Stomach smooth muscle (tissue), 2 donors: ENCODE measurements around the gene PMEL.
"Not testable (repeated sequence)": the region's sequence is repeated elsewhere in the genome, so short reads cannot be mapped to it uniquely, and the experiment has no call there.

Source experiments
- H3K27ac ChIP-seq: one replicate; pipeline ENCODE4 v1.7.0; 2013; ENCODE audit warnings: mild to moderate bottlenecking, low read length, inconsistent platforms
- H3K27me3 ChIP-seq, 2 donors: one replicate each; pipeline ENCODE4 v1.7.0; 2013; ENCODE audit warnings: low read length in 2 of 2; ENCODE audit not compliant: insufficient read depth in 2 of 2, control insufficient read depth in 1 of 2
- H3K36me3 ChIP-seq, 2 donors: one replicate each; pipeline ENCODE4 v1.7.0; 2013; ENCODE audit warnings: low read length in 2 of 2; ENCODE audit not compliant: control insufficient read depth in 2 of 2, insufficient read depth in 2 of 2
- H3K4me1 ChIP-seq: one replicate; pipeline ENCODE4 v1.7.0; 2013; ENCODE audit warnings: low read length; ENCODE audit not compliant: control insufficient read depth, insufficient read depth
- H3K4me3 ChIP-seq, 2 donors: one replicate each; pipeline ENCODE4 v1.7.0; 2013; ENCODE audit warnings: low read length in 2 of 2
- H3K9ac ChIP-seq, 2 donors: one replicate each; pipeline ENCODE4 v1.7.0; 2013; ENCODE audit warnings: low read length in 2 of 2, mild to moderate bottlenecking in 1 of 2
- H3K9me3 ChIP-seq, 2 donors: one replicate each; pipeline ENCODE4 v1.7.0; 2013; ENCODE audit warnings: low read length in 2 of 2; ENCODE audit not compliant: control insufficient read depth in 2 of 2
- donor health status: healthy.
- donor health status: Pancreatic carcinoma.

Gene PMEL

DNA sequence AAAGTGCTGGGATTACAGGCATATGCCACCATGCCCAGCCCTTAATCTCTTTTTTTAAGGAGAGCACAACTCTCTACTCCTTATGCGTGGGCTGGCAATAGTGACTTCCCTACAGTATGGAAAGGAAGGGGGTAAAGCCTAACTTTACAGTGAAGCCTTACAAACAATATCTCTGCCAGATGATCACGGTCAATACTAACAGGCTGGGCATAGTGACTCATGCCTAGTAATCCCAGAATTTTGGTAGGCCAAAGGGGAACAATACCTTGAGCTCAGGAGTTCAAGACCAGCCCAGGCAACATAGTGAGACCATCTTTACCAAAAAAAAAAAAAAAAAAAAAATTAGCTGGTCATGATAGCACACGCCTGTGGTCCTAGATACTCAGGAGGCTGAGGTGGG is 43.7 kb downstream of the PMEL start:
- H3K9me3 ChIP-seq: no peaks in the 10 kb centered on the region
- no peak overlapping the region for H3K27ac ChIP-seq
- H3K27me3 ChIP-seq: no peaks in the 10 kb centered on the region
- H3K9ac ChIP-seq: no peak overlapping the region
- H3K4me1 ChIP-seq: peaks cover 6% of the 10 kb centered on the region
- no peak overlapping the region for H3K4me3 ChIP-seq
- H3K36me3 ChIP-seq: peaks cover 4 to 7% of the 10 kb centered on the region in 2 donors

- H3K27me3 ChIP-seq, H3K9me3 ChIP-seq, H3K36me3 ChIP-seq, H3K9ac ChIP-seq, H3K4me1 ChIP-seq, H3K4me3 ChIP-seq, H3K27ac ChIP-seq: not testable (repeated sequence)
These were observed 46.8 kb downstream of the PMEL start for GRCh38 chr12:55919032-55919431.

DNA sequence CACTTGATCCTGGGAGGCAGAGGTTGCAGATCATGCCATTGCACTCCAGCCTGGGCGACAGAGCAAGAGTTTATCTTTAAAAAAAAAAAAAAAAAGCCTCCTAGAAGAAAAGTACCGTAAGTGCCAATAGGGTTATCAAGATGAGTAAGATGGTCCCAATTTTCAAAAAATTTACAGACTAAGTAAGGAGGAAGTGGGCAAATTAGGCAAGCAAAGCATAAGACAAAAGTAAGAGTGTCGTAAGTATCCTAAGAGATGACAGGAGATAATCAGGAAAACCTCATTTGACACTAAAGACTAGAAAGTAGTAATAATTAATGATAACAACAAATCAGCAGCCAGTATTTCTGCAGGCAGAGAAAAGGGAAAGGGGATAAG is 50.4 kb downstream of the PMEL start:
- peaks cover 6% of the 10 kb centered on the region in 2 donors for H3K36me3 ChIP-seq
- H3K27me3 ChIP-seq: no peaks in the 10 kb centered on the region
- H3K4me1 ChIP-seq: no peaks in the 10 kb centered on the region
- no peak overlapping the region for H3K4me3 ChIP-seq
- H3K9me3 ChIP-seq: no peaks in the 10 kb centered on the region
- H3K9ac ChIP-seq: no peak overlapping the region
- no peak overlapping the region for H3K27ac ChIP-seq

DNA sequence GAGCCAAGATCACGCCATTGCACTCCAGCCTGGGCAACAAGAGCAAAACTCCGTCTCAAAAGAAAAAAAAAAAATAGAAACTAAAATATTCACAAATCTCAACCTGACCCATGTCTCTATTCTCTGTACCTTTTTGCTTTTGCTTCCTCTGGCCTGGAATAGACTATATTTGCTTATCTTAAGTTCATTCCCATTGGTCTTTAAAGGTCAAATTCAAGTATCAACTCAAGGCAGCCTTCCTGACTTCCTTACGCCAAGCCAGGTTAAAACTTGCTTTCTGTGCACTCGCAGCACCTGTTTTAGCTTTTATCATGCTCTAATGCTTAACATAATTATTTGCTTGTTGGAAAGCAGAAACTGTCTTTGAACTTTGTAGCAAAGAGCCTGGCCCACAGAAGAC is 52.9 kb downstream of the PMEL start:
- Histone ChIP-seq H3K27ac (no peak overlapping the region), H3K27me3 (no peaks in the 10 kb centered on the region), H3K36me3 (peaks cover 6% of the 10 kb centered on the region in 2 donors), H3K4me3 (no peak overlapping the region), H3K9ac (no peak overlapping the region), H3K4me1 (no peaks in the 10 kb centered on the region), H3K9me3 (no peaks in the 10 kb centered on the region)

DNA sequence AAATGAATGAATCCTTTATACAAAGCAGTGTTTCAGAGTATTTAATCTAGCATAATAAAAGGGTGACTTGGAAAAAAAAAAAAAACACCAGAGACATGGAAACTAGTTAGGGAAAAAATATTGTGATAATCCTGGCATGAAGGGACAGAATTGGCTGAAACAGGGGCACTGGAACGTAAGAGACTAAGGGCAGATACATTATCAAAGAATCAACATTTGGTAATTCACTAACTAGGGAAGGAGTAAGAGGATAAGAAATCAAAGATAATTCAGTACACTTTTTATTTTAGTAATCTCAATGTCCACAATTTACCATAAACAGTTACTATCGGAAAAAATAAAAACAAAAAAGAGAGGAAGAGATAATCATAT is 56.3 kb downstream of the PMEL start:
- Histone ChIP-seq H3K36me3 (peaks cover 4 to 6% of the 10 kb centered on the region in 2 donors), H3K9me3 (no peaks in the 10 kb centered on the region), H3K27me3 (no peaks in the 10 kb centered on the region), H3K27ac (no peak overlapping the region), H3K4me1 (no peaks in the 10 kb centered on the region), H3K9ac (no peak overlapping the region), H3K4me3 (no peak overlapping the region)

GRCh38 chr12:55908726-55909512 is 56.9 kb downstream of the PMEL start:
- Histone ChIP-seq H3K27me3 (no peaks in the 10 kb centered on the region), H3K36me3 (peaks cover 2 to 4% of the 10 kb centered on the region in 2 donors), H3K4me1 (no peaks in the 10 kb centered on the region), H3K9me3 (no peaks in the 10 kb centered on the region), H3K9ac (no peak overlapping the region), H3K27ac (no peak overlapping the region), H3K4me3 (no peak overlapping the region)

DNA sequence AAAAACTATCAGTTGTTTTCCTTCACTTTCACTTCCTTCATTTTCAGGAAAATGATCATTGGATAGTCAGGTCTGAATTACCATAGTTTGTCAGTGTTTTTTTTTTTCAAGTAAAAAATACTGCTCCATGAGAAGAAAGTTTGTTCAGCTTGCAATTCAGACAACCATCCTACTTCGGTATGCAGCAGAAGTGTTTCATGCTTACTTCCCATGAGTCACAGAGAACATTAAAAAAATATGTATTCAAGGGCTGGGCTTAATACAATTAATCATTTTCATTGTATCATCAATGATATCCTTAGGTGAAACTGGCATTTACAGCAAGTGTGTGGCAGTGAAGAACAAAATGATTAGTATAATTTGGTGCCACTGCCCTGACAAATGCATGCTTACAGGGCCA is 59.8 kb downstream of the PMEL start:
- Histone ChIP-seq H3K9ac (no peak overlapping the region), H3K4me1 (no peaks in the 10 kb centered on the region), H3K27ac (no peak overlapping the region), H3K9me3 (no peaks in the 10 kb centered on the region), H3K4me3 (no peak overlapping the region), H3K36me3 (peaks cover 3 to 5% of the 10 kb centered on the region in 2 donors), H3K27me3 (no peaks in the 10 kb centered on the region)
